Activated T-helper 2 cell treated with anti-CD3 and anti-CD28 coated beads, Interferon-gamma antibody, Interleukin-2, Interleukin-4, amounts not matched to agents 10 μg/mL and 5 μg/mL and 100 μg/mL, durations not matched to agents 14 hours and 24 hours and 36 hours (primary cell): ENCODE measurements around the gene NAXE. TPM values are rescaled to one million over a fixed set of nuclear protein-coding genes. Genes with fewer than 3 reads are reported as not detected.
A peak's percentile ranks its signal among the peaks of the same experiment; 100 is the strongest.

Experiments used
- DNase-seq: peaks from one replicate; pipeline ENCODE4 v3.0.0; 2021; ENCODE audit warnings: low spot score
- H3K27ac Mint-ChIP-seq: one replicate; pipeline ENCODE4 v1.8.0; 2021; ENCODE audit warnings: mixed read lengths
- H3K27me3 Mint-ChIP-seq: one replicate; pipeline ENCODE4 v1.8.0; 2021; ENCODE audit warnings: low read depth, mixed read lengths
- H3K36me3 Mint-ChIP-seq: one replicate; pipeline ENCODE4 v1.8.0; 2021; ENCODE audit warnings: low read depth, mixed read lengths
- H3K4me1 Mint-ChIP-seq: one replicate; pipeline ENCODE4 v1.8.0; 2021; ENCODE audit warnings: low read depth, mixed read lengths
- H3K4me3 Mint-ChIP-seq: one replicate; pipeline ENCODE4 v1.8.0; 2021; ENCODE audit warnings: low read depth, mild to moderate bottlenecking, moderate library complexity, mixed read lengths
- H3K9me3 Mint-ChIP-seq: one replicate; pipeline ENCODE4 v1.8.0; 2021; ENCODE audit warnings: mixed read lengths
- intact Hi-C: fragments of 100-400 bp; cut with micrococcal nuclease; formaldehyde crosslinking; loops from one replicate; pipeline ENCODE4 v1.15.1; 2023
- total RNA-seq: library from RNA; stranded (reverse); gene quantifications from 2 replicates; pipeline ENCODE4 v1.2.3, GENCODE V29; 2022

Gene NAXE
- total RNA-seq, 1 donor from 2014 or later = 76.1 TPM

- Mint-ChIP-seq H3K27ac (peak overlapping the region; percentile 77), H3K4me3 (peak overlapping the region; percentile 77), H3K4me1 (peaks cover 19% of the 10 kb centered on the region), H3K36me3 (peaks cover 21% of the 10 kb centered on the region), H3K9me3 (no peaks in the 10 kb centered on the region), H3K27me3 (no peaks in the 10 kb centered on the region)
- intact Hi-C loops = loop anchor here (1.0 kb wide), 1 partner anchor 9 kb away; no protein-coding TSS in a partner anchor
- DNase-seq = no peak
Measured at GRCh38 chr1:156590326-156591180, 1.0 kb upstream of the NAXE start.

- H3K9me3 Mint-ChIP-seq = no peaks in the 10 kb centered on the region
- peaks cover 27% of the 10 kb centered on the region for H3K36me3 Mint-ChIP-seq
- peak overlapping the region; percentile 77 for H3K4me3 Mint-ChIP-seq
- peaks cover 19% of the 10 kb centered on the region for H3K4me1 Mint-ChIP-seq
- no peaks in the 10 kb centered on the region for H3K27me3 Mint-ChIP-seq
- peak overlapping the region; percentile 77 for H3K27ac Mint-ChIP-seq
- intact Hi-C loops = loop anchor here (1.0 kb wide), 1 partner anchor 8 kb away; no protein-coding TSS in a partner anchor
- no peak for DNase-seq
Measured at GRCh38 chr1:156591181-156591431, 470 bp upstream of the NAXE start.

- H3K9me3 Mint-ChIP-seq = no peaks in the 10 kb centered on the region
- H3K36me3 Mint-ChIP-seq = peaks cover 38% of the 10 kb centered on the region
- intact Hi-C loops = no loop called here
- DNase-seq = no peak
- H3K4me1 Mint-ChIP-seq = peaks cover 24% of the 10 kb centered on the region
- H3K27ac Mint-ChIP-seq = peak overlapping the region; percentile 55
- peak overlapping the region; percentile 65 for H3K4me3 Mint-ChIP-seq
- H3K27me3 Mint-ChIP-seq = no peaks in the 10 kb centered on the region
Measured at GRCh38 chr1:156592158-156592909, 758 bp downstream of the NAXE start.

GRCh38 chr1:156592910-156593660 is 1.5 kb downstream of the NAXE start:
- no peak for DNase-seq
- Mint-ChIP-seq H3K4me1 (peaks cover 24% of the 10 kb centered on the region), H3K36me3 (peaks cover 45% of the 10 kb centered on the region), H3K27me3 (no peaks in the 10 kb centered on the region), H3K4me3 (peak overlapping the region; percentile 65), H3K27ac (peak overlapping the region; percentile 35), H3K9me3 (no peaks in the 10 kb centered on the region)
- intact Hi-C loops = no loop called here

- H3K27me3 Mint-ChIP-seq = no peaks in the 10 kb centered on the region
- intact Hi-C loops = no loop called here
- H3K9me3 Mint-ChIP-seq = no peaks in the 10 kb centered on the region
- H3K36me3 Mint-ChIP-seq = peaks cover 51% of the 10 kb centered on the region
- DNase-seq = no peak
- no peak overlapping the region for H3K27ac Mint-ChIP-seq
- peaks cover 24% of the 10 kb centered on the region for H3K4me1 Mint-ChIP-seq
- H3K4me3 Mint-ChIP-seq = no peak overlapping the region
Measured at GRCh38 chr1:156593661-156593989, 2.0 kb downstream of the NAXE start.

- H3K36me3 Mint-ChIP-seq = peaks cover 56% of the 10 kb centered on the region
Measured at GRCh38 chr1:156594190-156594589, 2.6 kb downstream of the NAXE start.

GRCh38 chr1:156595016-156595415 is 3.4 kb downstream of the NAXE start:
- Mint-ChIP-seq H3K27me3 (no peaks in the 10 kb centered on the region), H3K36me3 (peaks cover 60% of the 10 kb centered on the region), H3K9me3 (no peaks in the 10 kb centered on the region), H3K4me3 (no peak overlapping the region), H3K4me1 (peaks cover 29% of the 10 kb centered on the region), H3K27ac (no peak overlapping the region)
- no peak for DNase-seq
- intact Hi-C loops = no loop called here

More at GRCh38 chr1:156594190-156594589, 2.6 kb downstream of the NAXE start:
- H3K27ac Mint-ChIP-seq = no peak overlapping the region
- no peaks in the 10 kb centered on the region for H3K27me3 Mint-ChIP-seq
- intact Hi-C loops = no loop called here
- H3K9me3 Mint-ChIP-seq = no peaks in the 10 kb centered on the region
- peaks cover 24% of the 10 kb centered on the region for H3K4me1 Mint-ChIP-seq
- H3K4me3 Mint-ChIP-seq = no peak overlapping the region
- no peak for DNase-seq

GRCh38 chr1:156596426-156596825 is 4.8 kb downstream of the NAXE start:
- Mint-ChIP-seq H3K36me3 (peaks cover 66% of the 10 kb centered on the region), H3K27ac (no peak overlapping the region)
- intact Hi-C loops = no loop called here

GRCh38 chr1:156598125-156598524 is 6.5 kb downstream of the NAXE start:
- peaks cover 62% of the 10 kb centered on the region for H3K36me3 Mint-ChIP-seq
- intact Hi-C loops = no loop called here
- no peak overlapping the region for H3K27ac Mint-ChIP-seq
- DNase-seq = no peak
- H3K27me3 Mint-ChIP-seq = no peaks in the 10 kb centered on the region
- no peaks in the 10 kb centered on the region for H3K9me3 Mint-ChIP-seq
- H3K4me1 Mint-ChIP-seq = peaks cover 26% of the 10 kb centered on the region
- no peak overlapping the region for H3K4me3 Mint-ChIP-seq

More at GRCh38 chr1:156596426-156596825, 4.8 kb downstream of the NAXE start:
- H3K4me1 Mint-ChIP-seq = peaks cover 21% of the 10 kb centered on the region
- no peak overlapping the region for H3K4me3 Mint-ChIP-seq
- no peaks in the 10 kb centered on the region for H3K9me3 Mint-ChIP-seq
- no peaks in the 10 kb centered on the region for H3K27me3 Mint-ChIP-seq
- no peak for DNase-seq

- H3K27ac Mint-ChIP-seq = no peak overlapping the region
- H3K36me3 Mint-ChIP-seq = peaks cover 57% of the 10 kb centered on the region
- H3K27me3 Mint-ChIP-seq = no peaks in the 10 kb centered on the region
- H3K9me3 Mint-ChIP-seq = no peaks in the 10 kb centered on the region
- peaks cover 24% of the 10 kb centered on the region for H3K4me1 Mint-ChIP-seq
- no peak for DNase-seq
- no peak overlapping the region for H3K4me3 Mint-ChIP-seq
- intact Hi-C loops = loop anchor here (1.0 kb wide), 1 partner anchor 8 kb away; the partner anchor contains the start of gene NAXE
Measured at GRCh38 chr1:156598731-156599432, 7.3 kb downstream of the NAXE start.

GRCh38 chr1:156599811-156600210 is 8.2 kb downstream of the NAXE start:
- intact Hi-C loops = loop anchor here (1.0 to 2.0 kb wide), 3 partner anchors 9 to 99 kb away; partner anchors contain the start of genes MEF2D and NAXE
- H3K27ac Mint-ChIP-seq = peak overlapping the region; percentile 99
- DNase-seq = no peak
- no peaks in the 10 kb centered on the region for H3K27me3 Mint-ChIP-seq
- H3K9me3 Mint-ChIP-seq = no peaks in the 10 kb centered on the region
- H3K4me1 Mint-ChIP-seq = peaks cover 24% of the 10 kb centered on the region
- H3K4me3 Mint-ChIP-seq = peak overlapping the region; percentile 100
- H3K36me3 Mint-ChIP-seq = peaks cover 52% of the 10 kb centered on the region

- H3K9me3 Mint-ChIP-seq = no peaks in the 10 kb centered on the region
- no peak for DNase-seq
- peaks cover 24% of the 10 kb centered on the region for H3K4me1 Mint-ChIP-seq
- peak overlapping the region; percentile 100 for H3K4me3 Mint-ChIP-seq
- H3K27ac Mint-ChIP-seq = peak overlapping the region; percentile 99
- intact Hi-C loops = loop anchor here (2.0 kb wide), 2 partner anchors 16 to 100 kb away; partner anchors contain the start of gene MEF2D
- H3K36me3 Mint-ChIP-seq = peaks cover 43% of the 10 kb centered on the region
- no peaks in the 10 kb centered on the region for H3K27me3 Mint-ChIP-seq
Measured at GRCh38 chr1:156600733-156601121, 9.2 kb downstream of the NAXE start.
